SK-N-SH (cell line): ENCODE results near the gene TMEM50A.
"Not testable (repeated sequence)": the region's sequence is repeated elsewhere in the genome, so short reads cannot be mapped to it uniquely, and the experiment has no call there.

Experiments
- EP300 ChIP-seq, 2 experiments: IDR thresholded peaks; 2 replicates each; pipeline versions ENCODE4 v1.4.0 to v1.6.1; 2012; ENCODE audit warnings: borderline replicate concordance in 1 of 2, low read depth in 1 of 2, low read length in 1 of 2
- EZH2phosphoT487 ChIP-seq: fragments of 200-600 bp; sonication (generic); IDR thresholded peaks from 2 replicates; pipeline ENCODE4 v1.6.1; 2017; ENCODE audit warnings: low read depth, mixed run types, mild to moderate bottlenecking, antibody characterized with exemption, moderate library complexity, borderline replicate concordance
- FOSL2 ChIP-seq: IDR thresholded peaks from 2 replicates; pipeline ENCODE4 v1.4.0; 2012; ENCODE audit warnings: low read depth, mild to moderate bottlenecking, moderate library complexity, borderline replicate concordance
- FOXM1 ChIP-seq: IDR thresholded peaks from 2 replicates; pipeline ENCODE4 v1.4.0; 2012; ENCODE audit warnings: low read depth, mild to moderate bottlenecking
- GABPA ChIP-seq: IDR thresholded peaks from 2 replicates; pipeline ENCODE4 v1.4.0; 2012; ENCODE audit warnings: low read depth, mild to moderate bottlenecking
- POLR2AphosphoS5 ChIP-seq: IDR thresholded peaks from 2 replicates; pipeline ENCODE4 v1.6.1; 2012; ENCODE audit warnings: low read depth, low read length
- SIN3A ChIP-seq: IDR thresholded peaks from 2 replicates; pipeline ENCODE4 v1.6.1; 2012; ENCODE audit warnings: low read depth, mild to moderate bottlenecking, low read length, moderate library complexity, borderline replicate concordance
- SMC3 ChIP-seq: IDR thresholded peaks from 2 replicates; pipeline ENCODE4 v1.6.1; 2012; ENCODE audit warnings: low read depth, low read length, improper control_type of control experiment
- TCF12 ChIP-seq: IDR thresholded peaks from 2 replicates; pipeline ENCODE4 v1.4.0; 2012
- USF2 ChIP-seq: fragments of 150-350 bp; IDR thresholded peaks from 2 replicates; pipeline ENCODE4 v1.6.1; 2017; ENCODE audit warnings: antibody characterized with exemption, low read length, low read depth, borderline replicate concordance
- YY1 ChIP-seq: IDR thresholded peaks from 2 replicates; pipeline ENCODE4 v1.4.0; 2012; ENCODE audit warnings: low read depth, mild to moderate bottlenecking
- TF ChIP-seq, protein P1 (sequence below): fragments of 200-600 bp; sonication (generic); IDR thresholded peaks from 2 replicates; pipeline ENCODE4 v1.6.1; 2017; ENCODE audit warnings: antibody characterized with exemption, mild to moderate bottlenecking, moderate library complexity
- TF ChIP-seq, protein P2 (sequence below): IDR thresholded peaks from 2 replicates; pipeline ENCODE4 v1.4.0; 2012; ENCODE audit warnings: low read depth
- TF ChIP-seq, protein P3 (sequence below): IDR thresholded peaks from 2 replicates; pipeline ENCODE4 v1.4.0; 2012; ENCODE audit warnings: low read depth, borderline replicate concordance

DNA sequence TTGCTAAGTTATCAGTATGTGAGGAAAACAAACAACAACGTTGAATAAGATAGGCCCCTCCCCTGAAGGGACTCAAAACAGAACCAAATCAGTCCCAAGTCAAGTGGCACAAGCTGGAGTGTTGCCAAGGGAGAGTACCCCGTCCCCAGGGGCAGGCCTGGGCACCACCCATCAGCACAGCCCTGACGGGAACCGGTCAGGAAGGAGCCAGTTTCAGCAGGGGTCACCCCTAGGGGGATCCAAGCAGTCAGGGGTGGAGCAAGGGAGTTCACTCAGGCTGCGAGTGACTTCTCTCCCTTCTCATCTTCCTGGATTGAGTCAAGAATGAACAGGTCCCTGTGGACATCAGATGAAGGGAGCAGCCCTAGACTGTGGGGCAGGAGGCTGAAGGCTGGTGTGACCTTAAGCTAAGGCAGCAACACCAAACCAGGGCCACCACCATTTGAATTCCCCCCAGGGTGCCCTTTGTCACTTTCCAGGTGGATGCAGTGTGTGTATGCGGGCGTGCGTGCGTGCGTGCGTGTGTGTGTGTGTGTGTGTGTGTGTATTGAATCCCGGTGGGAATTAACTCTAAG is 67.7 kb downstream of the TMEM50A start:
- TF ChIP-seq, protein P1, sequence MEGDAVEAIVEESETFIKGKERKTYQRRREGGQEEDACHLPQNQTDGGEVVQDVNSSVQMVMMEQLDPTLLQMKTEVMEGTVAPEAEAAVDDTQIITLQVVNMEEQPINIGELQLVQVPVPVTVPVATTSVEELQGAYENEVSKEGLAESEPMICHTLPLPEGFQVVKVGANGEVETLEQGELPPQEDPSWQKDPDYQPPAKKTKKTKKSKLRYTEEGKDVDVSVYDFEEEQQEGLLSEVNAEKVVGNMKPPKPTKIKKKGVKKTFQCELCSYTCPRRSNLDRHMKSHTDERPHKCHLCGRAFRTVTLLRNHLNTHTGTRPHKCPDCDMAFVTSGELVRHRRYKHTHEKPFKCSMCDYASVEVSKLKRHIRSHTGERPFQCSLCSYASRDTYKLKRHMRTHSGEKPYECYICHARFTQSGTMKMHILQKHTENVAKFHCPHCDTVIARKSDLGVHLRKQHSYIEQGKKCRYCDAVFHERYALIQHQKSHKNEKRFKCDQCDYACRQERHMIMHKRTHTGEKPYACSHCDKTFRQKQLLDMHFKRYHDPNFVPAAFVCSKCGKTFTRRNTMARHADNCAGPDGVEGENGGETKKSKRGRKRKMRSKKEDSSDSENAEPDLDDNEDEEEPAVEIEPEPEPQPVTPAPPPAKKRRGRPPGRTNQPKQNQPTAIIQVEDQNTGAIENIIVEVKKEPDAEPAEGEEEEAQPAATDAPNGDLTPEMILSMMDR, result not testable (repeated sequence)
- TF ChIP-seq, protein P2, sequence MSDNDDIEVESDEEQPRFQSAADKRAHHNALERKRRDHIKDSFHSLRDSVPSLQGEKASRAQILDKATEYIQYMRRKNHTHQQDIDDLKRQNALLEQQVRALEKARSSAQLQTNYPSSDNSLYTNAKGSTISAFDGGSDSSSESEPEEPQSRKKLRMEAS, result not testable (repeated sequence)
- TF ChIP-seq POLR2AphosphoS5; FOSL2; EZH2phosphoT487; GABPA; YY1; SIN3A; EP300 (IDR thresholded peaks at IDR 0.05; ENCODE audit: borderline replicate concordance in 1 of 2, low read depth in 1 of 2, low read length in 1 of 2); SMC3; USF2; FOXM1; TCF12: not testable (repeated sequence)
- TF ChIP-seq, protein P3, sequence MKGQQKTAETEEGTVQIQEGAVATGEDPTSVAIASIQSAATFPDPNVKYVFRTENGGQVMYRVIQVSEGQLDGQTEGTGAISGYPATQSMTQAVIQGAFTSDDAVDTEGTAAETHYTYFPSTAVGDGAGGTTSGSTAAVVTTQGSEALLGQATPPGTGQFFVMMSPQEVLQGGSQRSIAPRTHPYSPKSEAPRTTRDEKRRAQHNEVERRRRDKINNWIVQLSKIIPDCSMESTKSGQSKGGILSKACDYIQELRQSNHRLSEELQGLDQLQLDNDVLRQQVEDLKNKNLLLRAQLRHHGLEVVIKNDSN, result not testable (repeated sequence)
